ENCODE results near the gene RIN3. TPM values are rescaled to one million over a fixed set of nuclear protein-coding genes. Genes with fewer than 3 reads are reported as not detected.

Gene RIN3
- total RNA-seq, 3 donors from 2014 or later: 10.7 to 19.7 (median 12.1) TPM

- Histone ChIP-seq H3K9me3 (no peaks in the 10 kb centered on the region), H3K36me3 (no peaks in the 10 kb centered on the region), H3K4me3 (no peak overlapping the region), H3K27me3 (no peaks in the 10 kb centered on the region), H3K4me1 (no peaks in the 10 kb centered on the region), H3K27ac (peak overlapping the region in 1 of 2 donors; percentile 38)
- DNase-seq (ENCODE audit: low spot score in 2 of 2): no peak
- TF ChIP-seq CTCF (IDR thresholded peaks at IDR 0.05) (no peak), POLR2A (IDR thresholded peaks at IDR 0.05) (no peak), POLR2AphosphoS5 (IDR thresholded peaks at IDR 0.05) (no peak)
- intact Hi-C loops (cut with DNase I; ENCODE audit: low total_unique reads): loop anchor here (2.0 kb wide), 1 partner anchor 59 kb away; no protein-coding TSS in a partner anchor
Observed at GRCh38 chr14:92665661-92666110, 152.1 kb downstream of the RIN3 start.

- TF ChIP-seq CTCF (IDR thresholded peaks at IDR 0.05) (no peak), POLR2A (IDR thresholded peaks at IDR 0.05) (no peak), POLR2AphosphoS5 (IDR thresholded peaks at IDR 0.05) (no peak)
- H3K9me3 ChIP-seq: no peaks in the 10 kb centered on the region
- no peaks in the 10 kb centered on the region for H3K27me3 ChIP-seq
- H3K4me3 ChIP-seq: no peak overlapping the region
- H3K4me1 ChIP-seq: no peaks in the 10 kb centered on the region
- no peaks in the 10 kb centered on the region for H3K36me3 ChIP-seq
- no peak for DNase-seq (ENCODE audit: low spot score in 2 of 2)
- peak overlapping the region in 1 of 2 donors; percentile 38 for H3K27ac ChIP-seq
- intact Hi-C loops (cut with DNase I; ENCODE audit: low total_unique reads): loop anchor here (2.0 kb wide), 1 partner anchor 59 kb away; no protein-coding TSS in a partner anchor
Observed at GRCh38 chr14:92666251-92666650, 152.7 kb downstream of the RIN3 start.

GRCh38 chr14:92668276-92668973 lies 154.8 kb downstream of the RIN3 start:
- H3K27me3 ChIP-seq: no peaks in the 10 kb centered on the region
- no peaks in the 10 kb centered on the region for H3K9me3 ChIP-seq
- no peaks in the 10 kb centered on the region for H3K4me1 ChIP-seq
- intact Hi-C loops (cut with DNase I; ENCODE audit: low total_unique reads): no loop called here
- no peak overlapping the region for H3K4me3 ChIP-seq
- no peaks in the 10 kb centered on the region for H3K36me3 ChIP-seq
- TF ChIP-seq CTCF (IDR thresholded peaks at IDR 0.05): no peak
- no peak for TF ChIP-seq POLR2AphosphoS5 (IDR thresholded peaks at IDR 0.05)
- TF ChIP-seq POLR2A (IDR thresholded peaks at IDR 0.05): no peak
- DNase-seq (ENCODE audit: low spot score in 2 of 2): no peak
- no peak overlapping the region for H3K27ac ChIP-seq

GRCh38 chr14:92670160-92670559 lies 156.6 kb downstream of the RIN3 start:
- DNase-seq (ENCODE audit: low spot score in 2 of 2): no peak
- no peak overlapping the region for H3K27ac ChIP-seq
- H3K9me3 ChIP-seq: no peaks in the 10 kb centered on the region
- H3K4me1 ChIP-seq: no peaks in the 10 kb centered on the region
- H3K4me3 ChIP-seq: no peak overlapping the region
- intact Hi-C loops (cut with DNase I; ENCODE audit: low total_unique reads): no loop called here
- no peaks in the 10 kb centered on the region for H3K27me3 ChIP-seq
- TF ChIP-seq POLR2AphosphoS5 (IDR thresholded peaks at IDR 0.05): no peak
- H3K36me3 ChIP-seq: no peaks in the 10 kb centered on the region

GRCh38 chr14:92670643-92671366 lies 157.2 kb downstream of the RIN3 start:
- TF ChIP-seq POLR2AphosphoS5 (IDR thresholded peaks at IDR 0.05): no peak
- TF ChIP-seq CTCF (IDR thresholded peaks at IDR 0.05): no peak
- TF ChIP-seq POLR2A (IDR thresholded peaks at IDR 0.05): no peak
- intact Hi-C loops (cut with DNase I; ENCODE audit: low total_unique reads): no loop called here
- H3K9me3 ChIP-seq: no peaks in the 10 kb centered on the region
- H3K36me3 ChIP-seq: no peaks in the 10 kb centered on the region
- H3K4me3 ChIP-seq: no peak overlapping the region
- H3K27me3 ChIP-seq: no peaks in the 10 kb centered on the region
- H3K27ac ChIP-seq: no peak overlapping the region
- H3K4me1 ChIP-seq: no peaks in the 10 kb centered on the region
- no peak for DNase-seq (ENCODE audit: low spot score in 2 of 2)
